OCI-LY3 (cell line): ENCODE measurements around the gene CEP41.

Source experiments
- CTCF ChIP-seq: fragments of 200-600, 300-600 bp; sonication (generic); IDR thresholded peaks from 2 replicates; pipeline ENCODE4 v1.5.1; 2014; ENCODE audit warnings: antibody characterized with exemption, low read length, low read depth
- EZH2phosphoT487 ChIP-seq: fragments of 200-600 bp; shearing (Covaris generic); IDR thresholded peaks from 2 replicates; pipeline ENCODE4 v1.6.1; 2018; ENCODE audit warnings: antibody characterized with exemption, mixed run types, low read depth

GRCh38 chr7:130409067-130409711 lies 31.6 kb downstream of the CEP41 start:
- TF ChIP-seq CTCF (no peak), EZH2phosphoT487 (no peak)
